CD4-positive, alpha-beta T cell treated with Interleukin-4 for 4 hours (primary cell): ENCODE measurements around the gene AGAP3.

Experiments
- DNase-seq: peaks from one replicate; pipeline ENCODE4 v3.0.0-alpha.2; 2020

The AGAP3 gene

DNA sequence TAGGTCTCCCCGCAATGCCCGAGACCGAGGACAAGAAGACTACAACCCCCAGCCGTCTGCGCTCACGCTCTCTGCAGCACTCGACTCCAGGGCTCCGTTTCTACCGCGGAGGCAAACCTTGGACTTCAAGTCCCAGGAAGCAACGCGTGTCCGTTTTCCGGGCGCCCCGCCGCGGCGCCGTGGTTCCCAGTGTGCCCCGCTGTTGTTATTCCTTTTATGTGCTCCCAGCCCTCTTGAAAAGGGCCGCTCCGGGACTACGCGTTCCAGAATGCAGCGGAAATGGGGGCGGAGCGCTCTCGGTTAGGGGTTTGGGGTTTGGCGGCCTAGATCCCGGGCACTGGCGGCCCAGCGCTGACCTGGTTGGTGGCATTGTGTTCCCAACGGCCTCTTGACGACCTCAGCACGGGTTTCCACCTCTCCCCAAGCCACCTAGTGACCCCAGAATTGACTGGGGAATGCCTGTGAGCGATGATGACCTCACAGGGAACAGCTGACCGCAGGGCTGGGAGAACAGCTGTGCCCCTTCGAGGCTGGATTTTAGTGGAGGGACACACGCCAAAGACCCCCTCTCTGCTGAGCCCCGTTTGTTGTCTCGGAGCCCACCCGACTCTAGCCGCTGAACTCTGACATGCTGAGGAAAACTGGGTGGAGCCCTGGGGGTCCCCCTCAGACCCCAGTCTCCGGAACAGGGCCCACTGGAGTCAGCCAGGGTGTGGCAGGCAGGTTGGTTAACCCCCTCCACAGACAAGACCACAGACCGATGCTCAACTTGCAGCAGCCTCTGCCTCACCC lies 28.1 kb upstream of the AGAP3 start:
- DNase-seq = peak; percentile 99

DNA sequence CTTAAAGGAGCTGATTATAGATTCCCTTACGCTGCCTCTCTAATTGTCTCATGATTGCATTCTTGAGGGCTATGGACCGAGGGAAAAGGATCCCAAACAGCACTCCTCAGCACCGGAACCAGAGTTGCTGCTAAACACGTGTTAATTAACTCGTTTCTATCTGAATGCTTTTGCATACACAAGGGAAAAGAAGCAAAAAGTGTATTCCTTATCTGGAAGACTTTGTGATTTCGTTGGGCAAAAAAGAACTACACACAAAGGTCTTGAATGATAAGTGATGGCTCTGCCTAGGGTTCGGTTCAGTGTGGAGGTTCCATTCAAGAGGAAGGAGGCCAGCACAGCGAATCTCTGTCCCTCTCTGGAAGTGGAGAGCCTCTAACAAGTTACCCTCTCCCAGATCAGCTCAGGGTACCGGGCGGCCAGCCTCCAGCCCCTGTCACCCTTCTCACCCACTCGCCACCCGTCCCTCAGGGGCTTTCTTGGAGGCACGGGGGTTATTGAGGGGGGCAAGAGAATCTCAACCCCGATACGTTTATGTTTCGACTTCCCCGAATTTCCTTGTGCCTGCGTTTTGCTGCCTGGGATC lies 27.4 kb upstream of the AGAP3 start:
- no peak for DNase-seq

GRCh38 chr7:151059367-151060112 lies 26.7 kb upstream of the AGAP3 start, which contains the start of gene SLC4A2:
SLC4A2 (plus strand) TSS chr7:151059589; CDS start chr7:151061988, 2,399 bp downstream.
- DNase-seq = peak; percentile 54

DNA sequence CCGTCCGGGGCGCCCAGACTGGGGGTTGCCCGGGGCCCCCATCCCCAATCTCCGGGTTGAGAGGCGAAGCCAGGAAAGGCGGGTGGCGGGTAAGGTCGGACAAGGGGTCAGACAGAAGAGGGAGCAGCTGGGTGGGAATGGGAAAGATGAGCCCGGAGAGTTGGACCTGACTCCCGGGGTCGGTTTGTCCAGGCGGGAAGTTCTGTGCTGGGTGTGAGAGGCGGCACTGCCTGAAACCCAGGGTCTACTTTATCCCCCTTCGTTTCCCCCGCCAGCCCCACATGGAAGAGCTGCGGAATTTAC lies 26.2 kb upstream of the AGAP3 start:
- no peak for DNase-seq

GRCh38 chr7:151060416-151061212 lies 25.7 kb upstream of the AGAP3 start:
- no peak for DNase-seq

DNA sequence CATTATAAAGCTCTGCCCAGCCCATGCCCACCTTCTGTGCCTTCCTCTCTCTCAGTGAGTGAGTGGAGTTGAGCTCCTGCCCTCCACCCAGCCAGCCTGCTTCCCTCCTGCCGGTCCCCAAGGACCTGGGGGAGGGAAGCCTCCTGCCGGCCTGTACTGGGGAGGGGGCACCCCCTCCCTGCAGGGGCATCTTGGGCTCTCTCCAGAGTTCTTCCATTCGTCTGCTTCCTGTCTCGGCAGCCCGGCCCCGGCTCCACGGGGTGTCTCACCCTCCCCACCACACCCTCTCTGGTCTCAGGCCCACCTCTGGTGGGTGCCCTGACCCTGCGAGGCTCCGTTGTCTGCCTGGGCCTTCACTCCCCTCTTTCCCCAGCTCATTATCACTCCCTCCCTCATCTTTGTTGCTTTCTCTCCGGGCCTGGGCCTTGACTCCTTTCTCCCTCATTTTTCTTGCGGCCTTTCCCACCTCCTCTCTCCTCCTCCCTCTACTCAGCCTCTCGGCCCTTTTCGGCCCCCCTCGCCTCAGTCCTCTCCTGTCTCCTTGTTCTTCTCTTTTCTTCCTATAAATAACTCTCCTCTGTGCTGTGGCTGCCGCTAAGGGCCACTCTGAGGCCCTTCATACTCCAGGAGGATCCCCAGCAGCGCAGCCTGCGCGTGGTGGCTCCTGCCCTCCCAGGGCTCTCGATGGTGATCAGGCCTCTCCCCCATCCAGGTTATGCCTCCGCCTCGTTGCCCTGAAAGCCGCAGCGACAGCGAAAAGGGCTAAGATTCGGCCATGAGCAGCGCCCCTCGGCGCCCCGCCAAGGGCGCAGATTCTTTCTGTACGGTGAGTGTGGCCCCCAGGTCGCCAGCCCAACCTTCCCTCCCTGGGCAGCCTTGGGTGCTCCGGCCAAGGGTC lies 24.8 kb upstream of the AGAP3 start:
- DNase-seq = no peak

- DNase-seq = no peak
Observed at GRCh38 chr7:151062111-151062398, 24.2 kb upstream of the AGAP3 start.

DNA sequence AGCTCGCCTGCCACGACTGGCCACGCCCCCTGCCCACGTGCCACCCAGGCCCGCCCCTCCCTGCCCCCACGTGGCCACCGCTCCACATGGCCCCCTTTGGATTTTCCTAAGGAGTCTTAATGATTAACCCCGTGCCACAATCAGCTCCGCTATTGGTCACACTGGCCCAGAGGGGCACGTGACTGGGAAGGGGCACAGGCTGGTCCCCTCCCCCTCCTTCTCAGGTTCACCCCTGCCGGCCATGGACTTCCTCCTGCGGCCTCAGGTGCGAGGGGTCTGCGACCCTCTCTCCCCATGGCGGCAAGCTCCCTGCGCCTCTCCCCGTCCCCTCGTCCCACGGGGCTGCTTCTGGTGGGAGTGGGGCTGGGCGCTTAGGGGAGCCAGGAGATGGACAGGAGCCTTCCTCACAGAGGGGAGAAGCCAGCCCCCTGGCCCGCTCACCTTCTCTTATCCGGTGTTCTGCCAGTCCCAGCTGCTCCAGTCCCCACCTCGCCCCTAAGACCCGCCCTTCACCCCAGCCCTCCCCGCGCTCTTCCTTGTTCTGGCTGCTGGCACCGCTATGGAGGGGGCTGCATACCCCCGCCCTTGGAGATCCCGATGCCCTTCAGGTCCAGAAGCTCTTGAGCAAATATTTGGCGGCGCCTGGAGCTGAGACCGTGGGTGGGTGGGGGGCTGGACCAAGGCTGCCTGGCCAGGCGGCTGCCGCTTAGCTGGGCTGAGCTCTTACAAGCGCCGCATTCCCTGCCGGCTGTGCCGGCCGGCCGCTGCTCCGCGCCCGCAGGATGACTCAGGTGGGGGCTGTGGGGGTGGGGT lies 23.7 kb upstream of the AGAP3 start:
- DNase-seq = no peak

- DNase-seq = no peak
Observed at GRCh38 chr7:151063212-151063561, 23.1 kb upstream of the AGAP3 start.

- DNase-seq = no peak
Observed at GRCh38 chr7:151064454-151064853, 21.8 kb upstream of the AGAP3 start.

GRCh38 chr7:151064993-151065392 lies 21.3 kb upstream of the AGAP3 start:
- no peak for DNase-seq

- DNase-seq = no peak
Observed at GRCh38 chr7:151065516-151065915, 20.8 kb upstream of the AGAP3 start.

DNA sequence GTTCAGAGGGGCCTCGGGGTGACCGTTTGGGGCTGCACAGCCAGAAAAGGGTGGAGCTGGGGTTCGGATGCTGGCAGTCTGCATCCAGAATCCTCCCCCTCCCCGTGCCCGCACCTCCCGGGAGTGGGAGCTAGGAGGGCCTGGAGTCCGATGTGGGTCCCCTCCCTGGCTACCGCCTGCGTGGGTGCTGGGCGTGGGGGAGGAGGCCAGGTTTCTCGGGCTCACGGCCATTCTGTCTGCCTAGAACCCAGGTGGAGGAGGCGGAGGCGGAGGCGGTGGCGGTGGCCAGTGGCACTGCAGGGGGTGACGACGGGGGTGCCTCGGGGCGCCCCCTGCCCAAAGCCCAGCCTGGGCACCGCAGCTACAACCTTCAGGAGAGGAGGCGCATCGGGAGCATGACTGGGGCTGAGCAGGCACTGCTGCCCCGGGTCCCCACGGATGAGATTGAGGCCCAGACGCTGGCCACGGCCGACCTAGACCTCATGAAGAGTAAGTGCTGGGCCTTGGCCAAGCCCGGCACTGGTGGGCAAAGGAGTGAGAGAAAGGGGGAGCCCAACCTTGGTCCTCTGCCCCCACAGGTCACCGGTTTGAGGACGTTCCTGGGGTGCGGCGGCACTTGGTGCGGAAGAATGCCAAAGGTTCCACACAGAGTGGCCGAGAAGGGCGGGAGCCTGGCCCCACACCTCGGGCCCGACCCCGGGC lies 19.9 kb upstream of the AGAP3 start:
- DNase-seq = no peak

DNA sequence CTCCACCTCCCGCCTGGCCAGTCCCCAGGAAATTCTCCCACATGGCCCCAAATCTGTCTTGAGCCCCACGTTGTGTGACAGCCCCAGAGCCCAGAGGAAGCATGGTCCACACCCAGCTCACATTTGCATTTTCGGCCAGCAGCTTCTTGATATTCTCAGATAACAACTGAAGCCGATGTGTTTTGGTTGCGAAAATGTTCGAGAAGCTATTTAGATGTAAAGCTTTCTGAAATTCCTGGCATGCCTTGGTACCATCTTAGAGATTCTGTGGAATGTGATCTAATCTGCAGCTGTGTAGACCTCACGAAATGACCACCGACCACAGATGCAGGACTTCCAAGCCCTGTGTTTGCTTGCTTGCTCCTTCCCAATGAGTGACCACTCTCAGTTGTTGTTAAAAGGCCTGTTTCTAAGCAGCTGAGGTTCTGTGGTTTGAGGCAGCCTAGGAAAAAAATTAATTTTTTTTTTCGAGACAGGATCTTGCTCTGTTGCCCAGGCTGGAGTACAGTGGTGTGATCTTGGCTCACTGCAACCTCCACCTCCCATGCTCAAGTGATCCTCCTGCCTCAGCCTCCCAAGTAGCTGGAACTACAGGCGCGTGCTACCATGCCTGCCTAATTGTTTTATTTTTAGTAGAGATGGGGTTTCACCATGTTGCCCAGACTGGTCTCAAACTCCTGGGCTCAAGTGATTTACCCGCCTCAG lies 18.1 kb upstream of the AGAP3 start:
- no peak for DNase-seq

DNA sequence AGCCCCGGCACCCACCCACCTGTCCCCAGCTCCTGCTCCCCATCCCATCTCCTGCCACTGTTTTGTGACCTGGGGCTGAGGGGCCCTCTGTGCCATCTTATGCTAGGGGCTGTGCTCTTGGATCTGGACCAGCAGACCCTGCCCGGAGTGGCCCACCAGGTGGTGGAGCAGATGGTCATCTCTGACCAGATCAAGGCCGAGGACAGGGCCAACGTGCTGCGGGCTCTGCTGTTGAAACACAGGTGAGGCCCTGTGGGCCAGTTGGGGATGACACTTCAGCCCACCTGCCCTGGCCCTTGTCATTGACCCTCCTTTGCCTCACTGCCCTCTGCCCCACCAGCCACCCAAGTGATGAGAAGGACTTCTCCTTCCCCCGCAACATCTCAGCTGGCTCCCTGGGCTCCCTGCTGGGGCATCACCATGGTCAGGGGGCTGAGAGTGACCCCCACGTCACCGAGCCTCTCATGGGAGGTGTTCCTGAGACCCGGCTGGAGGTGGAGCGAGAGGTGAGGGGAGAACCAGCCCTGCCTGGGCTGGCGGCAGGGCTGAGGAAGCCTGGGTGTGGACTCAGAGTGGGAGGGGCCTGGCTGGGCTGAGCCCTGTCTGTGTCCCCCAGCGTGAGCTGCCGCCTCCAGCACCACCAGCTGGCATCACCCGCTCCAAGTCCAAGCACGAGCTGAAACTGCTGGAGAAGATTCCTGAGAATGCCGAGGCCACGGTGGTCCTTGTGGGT lies 16.3 kb upstream of the AGAP3 start:
- no peak for DNase-seq

DNA sequence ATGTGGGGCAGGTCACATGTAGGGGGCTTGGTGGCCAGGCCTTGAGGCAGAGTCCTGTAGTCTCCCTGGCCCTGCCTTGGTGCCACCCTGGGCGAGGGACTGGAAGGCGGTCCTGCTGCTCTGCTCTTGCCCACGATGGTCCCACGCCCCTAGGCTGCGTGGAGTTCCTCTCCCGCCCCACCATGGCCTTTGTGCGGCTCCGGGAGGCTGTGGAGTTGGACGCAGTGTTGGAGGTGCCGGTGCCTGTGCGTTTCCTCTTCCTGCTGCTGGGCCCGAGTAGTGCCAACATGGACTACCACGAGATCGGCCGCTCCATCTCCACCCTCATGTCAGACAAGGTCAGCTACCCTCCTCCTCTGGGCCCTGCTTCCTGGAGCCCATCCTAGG lies 15.7 kb upstream of the AGAP3 start:
- DNase-seq = no peak

GRCh38 chr7:151071032-151071866 lies 15.0 kb upstream of the AGAP3 start:
- DNase-seq = no peak

- DNase-seq = no peak
Observed at GRCh38 chr7:151073990-151074389, 12.3 kb upstream of the AGAP3 start.
